DOHH2 (cell line): ENCODE data around the gene TP53BP2.

ENCODE experiments used
- H3F3A ChIP-seq: fragments of 200-600 bp; sonication (generic), shearing (Covaris generic); 2 replicates; pipeline ENCODE4 v1.6.0; 2016; ENCODE audit warnings: antibody characterized with exemption, mild to moderate bottlenecking; ENCODE audit not compliant: control insufficient read depth, insufficient read depth
- H3K27ac ChIP-seq: fragments of 200-600 bp; sonication (generic); 2 replicates; pipeline ENCODE4 v1.5.1; 2014; ENCODE audit warnings: low read depth, mild to moderate bottlenecking, low read length, moderate library complexity
- H3K27me3 ChIP-seq: fragments of 200-600 bp; sonication (generic); 2 replicates; pipeline ENCODE4 v1.6.1; 2014; ENCODE audit warnings: mild to moderate bottlenecking, low read length, mixed read lengths; ENCODE audit not compliant: control insufficient read depth
- H3K36me3 ChIP-seq: fragments of 200-600 bp; sonication (generic); 2 replicates; pipeline ENCODE4 v1.6.1; 2014; ENCODE audit warnings: mild to moderate bottlenecking, low read length, moderate library complexity, mixed read lengths; ENCODE audit not compliant: control insufficient read depth
- H3K4me1 ChIP-seq: fragments of 200-600 bp; sonication (generic); 2 replicates; pipeline ENCODE4 v1.6.1; 2014; ENCODE audit warnings: mild to moderate bottlenecking, low read length, mixed read lengths; ENCODE audit not compliant: control insufficient read depth
- H3K4me2 ChIP-seq: fragments of 200-600 bp; sonication (generic); 2 replicates; pipeline ENCODE4 v1.6.0; 2014; ENCODE audit warnings: mild to moderate bottlenecking, low read length, moderate library complexity
- H3K4me3 ChIP-seq: fragments of 200-600 bp; sonication (generic); 2 replicates; pipeline ENCODE4 v1.5.1; 2014; ENCODE audit warnings: mild to moderate bottlenecking, low read length, mixed read lengths
- H3K79me2 ChIP-seq: fragments of 200-600 bp; sonication (generic); 2 replicates; pipeline ENCODE4 v1.6.1; 2014; ENCODE audit warnings: mild to moderate bottlenecking, low read length, mixed read lengths; ENCODE audit not compliant: control insufficient read depth
- H3K9me2 ChIP-seq: fragments of 200-600 bp; sonication (generic); replicated peaks from 2 replicates; pipeline ENCODE4 v1.6.1; 2014; ENCODE audit warnings: mild to moderate bottlenecking, low read length, mixed read lengths; ENCODE audit not compliant: control insufficient read depth
- H3K9me3 ChIP-seq: fragments of 200-600 bp; sonication (generic); 2 replicates; pipeline ENCODE4 v1.6.1; 2014; ENCODE audit warnings: antibody characterized with exemption, low read length, mixed read lengths; ENCODE audit not compliant: control insufficient read depth, insufficient read depth
- H4K20me1 ChIP-seq: fragments of 200-600 bp; sonication (generic); 2 replicates; pipeline ENCODE4 v1.6.0; 2014; ENCODE audit warnings: low read depth, mild to moderate bottlenecking, antibody characterized with exemption, low read length, moderate library complexity; ENCODE audit not compliant: control insufficient read depth, insufficient read depth
- CTCF ChIP-seq: fragments of 200-600 bp; sonication (generic); IDR thresholded peaks from one replicate; pipeline ENCODE4 v1.5.1; 2014; ENCODE audit warnings: antibody characterized with exemption, mild to moderate bottlenecking, low read depth, low read length; ENCODE audit not compliant: poor library complexity, severe bottlenecking
- EZH2phosphoT487 ChIP-seq: fragments of 200-600 bp; sonication (generic); IDR thresholded peaks from 2 replicates; pipeline ENCODE4 v1.6.1; 2017; ENCODE audit warnings: borderline replicate concordance, mild to moderate bottlenecking, antibody characterized with exemption, low read length, moderate library complexity, mixed read lengths

Gene TP53BP2

DNA sequence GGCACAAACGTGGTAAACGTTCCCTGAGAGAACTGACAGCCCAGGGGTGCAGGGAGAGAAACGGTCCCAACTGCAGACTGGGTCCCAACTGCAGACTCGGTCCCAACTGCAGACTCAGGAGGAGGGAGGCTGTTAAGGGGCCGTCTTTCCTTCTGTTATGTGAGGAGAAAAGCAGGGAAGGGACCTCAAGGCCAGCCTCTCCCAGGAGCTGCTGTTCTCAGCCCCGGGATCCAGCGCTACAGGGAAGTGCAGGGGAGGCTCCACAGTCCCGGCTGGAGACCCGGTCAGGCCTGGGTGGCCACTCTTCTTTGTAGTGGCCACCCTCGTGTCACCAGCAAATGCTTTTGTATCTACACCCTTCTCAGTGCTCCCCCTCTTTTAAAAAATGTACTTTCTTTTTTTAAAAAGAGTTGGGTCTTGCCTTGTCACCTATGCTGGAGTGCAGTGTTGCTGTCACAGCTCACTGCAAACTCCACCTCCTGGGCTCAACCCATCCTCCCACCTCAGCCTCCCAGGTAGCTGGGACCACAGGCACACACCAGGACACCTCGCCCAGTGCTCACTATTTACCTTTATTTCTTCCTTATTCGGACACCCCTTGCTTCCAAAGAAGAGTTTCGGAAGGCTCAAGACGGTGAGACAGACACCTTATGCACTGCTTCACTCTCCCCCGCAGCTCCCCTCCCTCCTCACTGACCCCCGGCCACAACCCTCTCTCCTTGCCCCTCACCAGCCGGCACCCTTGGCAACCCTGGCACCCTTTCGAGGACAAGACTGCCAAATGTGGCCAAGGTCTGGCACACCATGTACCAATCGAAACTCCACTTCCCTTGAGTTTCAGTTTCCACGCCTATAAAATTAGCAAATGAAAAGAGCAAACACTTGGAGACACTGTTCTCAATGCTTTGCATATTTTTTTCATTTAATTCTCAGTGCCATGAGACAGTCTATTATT is 111.6 kb downstream of the TP53BP2 start:
- H3K27me3 ChIP-seq: peaks cover 5% of the 10 kb centered on the region; the same call in 1 of the 2 replicates
- H3K4me1 ChIP-seq: no peaks in the 10 kb centered on the region
- H3K9me2 ChIP-seq: no peaks in the 10 kb centered on the region
- no peaks in the 10 kb centered on the region for H3K36me3 ChIP-seq
- TF ChIP-seq CTCF (no peak), EZH2phosphoT487 (no peak)
- no peaks in the 10 kb centered on the region for H4K20me1 ChIP-seq
- H3K9me3 ChIP-seq: no peaks in the 10 kb centered on the region
- H3K4me3 ChIP-seq: no peak overlapping the region
- no peak overlapping the region for H3K4me2 ChIP-seq
- H3K27ac ChIP-seq: no peak overlapping the region
- H3K79me2 ChIP-seq: no peaks in the 10 kb centered on the region
- H3F3A ChIP-seq: no peaks in the 10 kb centered on the region

- H3K4me2 ChIP-seq: no peak overlapping the region
- no peaks in the 10 kb centered on the region for H3K4me1 ChIP-seq
- H3K4me3 ChIP-seq: no peak overlapping the region
- no peak for TF ChIP-seq CTCF
- no peak for TF ChIP-seq EZH2phosphoT487
- no peak overlapping the region for H3K27ac ChIP-seq
- no peaks in the 10 kb centered on the region; the same call in 1 of the 2 replicates for H3K27me3 ChIP-seq
- H3K9me2 ChIP-seq: no peaks in the 10 kb centered on the region
- H3K79me2 ChIP-seq: no peaks in the 10 kb centered on the region
- no peaks in the 10 kb centered on the region for H3K9me3 ChIP-seq
- no peaks in the 10 kb centered on the region for H3K36me3 ChIP-seq
- no peaks in the 10 kb centered on the region for H4K20me1 ChIP-seq
- no peaks in the 10 kb centered on the region for H3F3A ChIP-seq
These were observed 112.6 kb downstream of the TP53BP2 start for GRCh38 chr1:223732993-223733798.

GRCh38 chr1:223731133-223731770 is 114.5 kb downstream of the TP53BP2 start:
- Histone ChIP-seq H3K36me3 (no peaks in the 10 kb centered on the region), H3K9me3 (no peaks in the 10 kb centered on the region), H3K27ac (no peak overlapping the region), H3K4me2 (no peak overlapping the region), H3K79me2 (no peaks in the 10 kb centered on the region), H3F3A (no peaks in the 10 kb centered on the region), H3K27me3 (no peaks in the 10 kb centered on the region; the same call in 1 of the 2 replicates), H3K9me2 (no peaks in the 10 kb centered on the region), H4K20me1 (no peaks in the 10 kb centered on the region), H3K4me1 (no peaks in the 10 kb centered on the region), H3K4me3 (no peak overlapping the region)
- TF ChIP-seq EZH2phosphoT487 (no peak), CTCF (no peak)
